ENCODE measurements around the gene SYT17.

SYT17 gene

DNA sequence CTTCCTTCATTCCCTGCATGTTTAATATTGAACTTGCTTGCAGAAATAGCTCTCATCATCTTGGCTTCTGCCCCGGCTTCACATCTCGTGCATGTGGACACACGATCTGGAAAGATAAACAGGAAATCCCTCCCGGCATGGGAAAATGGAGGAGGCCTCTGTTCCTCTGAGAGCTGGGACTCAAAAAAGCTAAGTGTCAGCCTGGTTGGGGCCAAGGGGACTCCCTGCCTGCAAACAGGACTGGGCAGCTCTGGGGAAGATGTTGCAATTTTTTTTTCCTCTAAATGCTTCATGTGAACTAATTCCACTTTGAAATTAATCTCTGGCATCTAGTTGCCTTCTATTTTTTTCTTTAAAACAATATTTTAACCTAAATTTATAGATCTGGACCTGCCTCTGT lies 29.4 kb upstream of the SYT17 start:
- DNase-seq (ENCODE audit: low read depth in 3 of 3) = no peak

DNA sequence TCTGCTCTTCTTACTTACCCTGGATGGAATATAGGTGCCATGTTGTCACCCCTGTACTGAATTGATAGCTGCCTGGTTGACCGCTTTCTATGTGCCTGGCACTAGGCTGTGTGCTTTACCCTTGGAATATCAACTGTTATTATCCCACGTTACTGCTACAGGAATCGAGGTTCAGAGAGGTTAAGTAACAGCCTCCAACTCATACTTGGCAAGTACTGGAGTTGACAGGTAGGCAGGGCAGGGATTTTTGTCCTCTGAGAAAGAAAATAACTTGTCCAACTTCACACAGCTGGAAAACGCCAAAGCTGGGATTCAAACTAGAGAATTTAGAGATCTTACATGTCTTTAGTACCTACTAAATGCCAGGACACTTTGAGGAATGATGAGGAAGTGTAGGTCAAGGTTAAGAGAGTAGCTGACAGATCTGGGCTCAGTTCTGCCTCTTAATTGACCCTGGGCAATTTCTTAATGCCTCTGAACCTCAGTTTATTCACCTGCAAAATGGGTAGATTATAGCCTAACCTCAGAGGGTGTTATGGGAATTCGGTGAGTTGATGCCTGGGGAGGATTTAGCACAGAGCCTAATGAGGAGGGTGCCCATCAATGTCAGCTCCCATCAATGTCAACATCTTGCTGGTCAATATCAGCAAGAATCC lies 28.5 kb upstream of the SYT17 start:
- no peak for DNase-seq (ENCODE audit: low read depth in 3 of 3)

- DNase-seq (ENCODE audit: low read depth in 3 of 3) = no peak
Measured at GRCh38 chr16:19140396-19140795, 27.6 kb upstream of the SYT17 start.

GRCh38 chr16:19142939-19143598 lies 25.0 kb upstream of the SYT17 start:
- no peak for DNase-seq (ENCODE audit: low read depth in 3 of 3)

DNA sequence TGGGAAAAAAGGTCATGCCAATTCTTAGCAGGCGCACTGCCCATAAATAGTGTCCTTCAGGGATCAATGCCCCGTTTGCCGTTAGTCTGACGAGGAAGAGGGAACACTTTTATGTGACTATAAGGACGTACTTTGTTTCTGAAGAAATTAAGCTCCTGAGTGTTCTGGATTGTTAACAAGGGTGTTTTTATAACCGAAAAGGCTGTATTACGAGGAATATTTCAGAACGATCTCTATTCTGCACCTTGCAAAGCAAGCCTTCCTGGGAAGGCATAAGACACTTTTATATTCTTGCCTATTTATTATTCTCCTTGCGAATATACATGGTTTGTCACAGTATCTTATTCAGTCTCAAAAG lies 24.5 kb upstream of the SYT17 start:
- no peak for DNase-seq (ENCODE audit: low read depth in 3 of 3)

DNA sequence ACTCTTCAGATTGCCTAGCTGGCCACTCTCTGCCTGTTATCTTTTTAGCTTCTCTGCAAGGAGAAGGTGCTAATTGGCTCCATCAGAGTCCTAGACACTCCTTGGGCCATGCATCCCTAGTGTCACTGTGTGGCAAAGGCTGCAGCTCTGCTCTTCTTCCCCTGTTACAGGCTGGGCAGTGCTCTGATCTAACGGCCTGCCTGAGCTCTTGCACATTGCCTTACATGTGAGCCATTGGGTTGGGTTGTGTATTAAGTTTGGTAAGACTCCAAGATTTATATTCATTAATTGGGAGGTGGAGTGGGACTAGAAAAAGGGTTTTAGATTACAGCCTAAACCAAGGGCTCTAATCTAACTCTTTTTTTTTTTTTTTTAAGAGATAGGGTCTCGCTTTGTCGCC lies 23.0 kb upstream of the SYT17 start:
- DNase-seq (ENCODE audit: low read depth in 3 of 3) = no peak

DNA sequence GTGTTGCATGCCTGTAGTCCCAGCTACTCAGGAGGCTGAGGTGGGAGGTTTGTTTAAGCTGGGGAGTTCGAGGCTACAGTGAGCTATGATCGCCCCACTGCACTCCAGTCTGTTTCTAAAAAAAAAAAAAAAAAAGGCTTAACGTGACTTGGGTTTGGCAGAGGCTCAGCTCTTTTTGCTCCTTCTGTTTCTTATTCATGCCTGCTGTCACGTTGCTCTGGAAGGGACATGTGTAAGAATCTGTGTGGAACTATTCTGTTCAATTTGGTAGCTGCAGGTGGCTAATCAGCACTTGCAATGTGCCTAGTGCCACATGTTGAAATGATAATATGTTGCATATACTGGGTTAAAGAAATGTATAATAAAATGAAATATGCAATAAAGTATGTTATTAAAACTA lies 20.9 kb upstream of the SYT17 start:
- DNase-seq (ENCODE audit: low read depth in 3 of 3) = no peak

DNA sequence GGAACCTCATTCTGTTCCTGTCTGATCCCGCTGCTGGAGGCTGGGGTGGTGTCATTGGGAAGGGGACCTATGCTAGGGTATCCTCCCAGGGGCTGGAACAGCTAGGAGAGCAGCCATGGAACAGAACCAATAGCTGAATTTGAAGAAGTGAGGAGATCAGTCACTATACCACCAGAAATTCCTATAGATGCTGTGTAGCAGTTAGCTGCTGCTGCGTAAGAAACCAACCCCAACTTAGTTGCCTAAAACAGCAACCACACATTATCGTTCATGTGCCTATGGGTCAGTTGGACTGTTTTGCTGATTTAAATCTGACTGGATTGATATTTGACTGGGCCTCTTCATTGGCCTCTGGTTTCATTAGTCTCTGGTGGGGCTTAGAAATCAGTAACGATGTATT lies 20.4 kb upstream of the SYT17 start:
- DNase-seq (ENCODE audit: low read depth in 3 of 3) = no peak

GRCh38 chr16:19148189-19148588 lies 19.9 kb upstream of the SYT17 start:
- no peak for DNase-seq (ENCODE audit: low read depth in 3 of 3)

DNA sequence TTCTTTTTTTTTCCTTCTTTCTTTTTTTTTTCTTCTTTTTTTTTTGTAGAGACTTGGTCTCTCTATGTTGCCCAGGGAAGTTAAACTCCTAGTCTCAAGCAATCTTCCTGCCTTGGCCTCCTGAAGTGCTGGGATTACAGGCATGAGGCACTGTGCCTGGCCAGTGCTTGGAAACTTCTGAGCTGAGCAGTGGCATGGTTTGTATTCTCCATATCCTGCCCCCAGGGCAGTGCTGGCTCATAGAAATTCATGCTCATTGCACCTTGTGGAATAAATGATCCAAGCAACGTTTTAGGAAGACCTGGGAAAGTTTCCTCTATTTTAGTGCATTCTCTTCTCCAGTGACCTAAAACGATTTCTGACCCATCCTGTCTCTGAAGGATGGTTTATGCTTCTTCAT lies 16.7 kb upstream of the SYT17 start:
- DNase-seq (ENCODE audit: low read depth in 3 of 3) = no peak

DNA sequence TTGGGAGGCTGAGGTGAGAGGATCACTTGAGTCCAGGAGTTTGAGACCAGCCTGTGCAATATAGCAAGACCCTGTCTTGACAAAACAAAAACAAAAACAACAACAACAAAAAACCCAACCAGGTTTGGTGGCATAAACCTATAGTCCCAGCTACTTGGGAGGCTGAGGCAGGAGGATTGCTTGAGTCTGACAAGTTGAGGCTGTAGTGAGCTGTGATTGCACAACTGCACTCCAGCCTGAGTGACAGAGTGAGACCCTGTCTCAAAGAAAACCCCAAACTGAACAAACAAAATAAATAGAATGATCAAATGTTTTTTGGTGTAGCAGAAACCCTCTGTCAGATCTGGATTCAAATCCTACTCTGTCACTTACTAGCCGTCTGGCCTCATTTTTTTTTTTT lies 16.0 kb upstream of the SYT17 start:
- no peak for DNase-seq (ENCODE audit: low read depth in 3 of 3)

GRCh38 chr16:19153876-19154275 lies 14.2 kb upstream of the SYT17 start:
- DNase-seq (ENCODE audit: low read depth in 3 of 3) = no peak

DNA sequence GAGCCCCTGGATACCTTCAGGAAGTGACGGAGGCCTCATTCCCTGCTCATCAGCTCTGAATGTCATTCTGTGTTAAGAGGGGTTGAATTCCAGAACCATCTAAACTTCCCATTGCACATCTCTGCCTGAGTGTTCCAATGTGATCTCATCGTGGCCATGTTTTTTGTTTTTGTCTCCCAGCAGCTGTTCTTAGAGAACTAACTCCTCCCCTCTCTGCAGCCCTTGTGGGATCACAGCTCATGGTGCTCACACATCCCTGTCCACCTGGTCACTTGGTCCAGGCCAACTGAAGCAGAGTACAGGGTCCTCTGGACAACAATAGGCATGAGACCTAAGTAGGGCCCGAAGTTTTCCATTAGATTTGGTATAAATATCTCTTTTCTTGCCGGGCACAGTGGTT lies 6.0 kb upstream of the SYT17 start:
- DNase-seq (ENCODE audit: low read depth in 3 of 3) = no peak

DNA sequence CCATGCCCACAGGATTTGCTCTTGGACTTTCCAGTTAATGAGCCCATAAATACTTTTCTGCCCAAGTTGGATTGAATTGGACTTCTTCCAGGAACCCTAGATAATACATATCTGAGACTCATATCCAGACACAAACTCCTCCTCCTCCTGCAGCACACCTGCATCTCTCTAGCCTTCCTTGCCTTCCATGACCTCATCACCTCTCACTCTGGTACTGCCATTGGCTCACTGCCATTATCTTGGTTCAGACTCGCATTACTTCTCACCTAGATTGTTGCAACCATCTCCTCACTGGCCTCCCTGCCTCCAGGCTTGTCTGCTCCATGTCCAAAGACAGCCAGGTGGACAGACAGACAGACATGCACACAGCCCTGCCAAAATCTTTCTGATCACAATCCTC lies 4.8 kb upstream of the SYT17 start:
- no peak for DNase-seq (ENCODE audit: low read depth in 3 of 3)

GRCh38 chr16:19164285-19164684 lies 3.8 kb upstream of the SYT17 start:
- DNase-seq (ENCODE audit: low read depth in 3 of 3) = no peak

GRCh38 chr16:19165101-19165500 lies 2.9 kb upstream of the SYT17 start:
- DNase-seq (ENCODE audit: low read depth in 3 of 3) = no peak

DNA sequence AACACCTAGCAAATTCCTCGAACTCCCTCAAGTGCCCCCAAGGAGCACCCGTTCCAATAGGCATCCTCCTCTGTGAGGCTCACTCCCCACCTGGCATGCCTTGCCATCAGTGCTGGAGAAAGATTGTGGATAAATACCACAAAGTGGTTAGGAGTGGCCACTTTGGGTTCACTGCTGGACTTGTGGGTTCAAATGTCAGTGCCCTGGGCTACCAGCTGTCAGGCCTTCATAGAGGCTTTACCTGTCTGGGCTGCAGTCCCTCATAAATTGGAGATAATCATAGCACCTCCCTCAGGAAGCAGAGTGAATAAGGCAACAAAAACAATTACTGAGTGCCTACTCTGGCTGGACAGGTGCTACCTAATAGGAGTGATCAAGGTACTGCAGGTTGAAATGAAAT lies 1.5 kb upstream of the SYT17 start:
- no peak for DNase-seq (ENCODE audit: low read depth in 3 of 3)

DNA sequence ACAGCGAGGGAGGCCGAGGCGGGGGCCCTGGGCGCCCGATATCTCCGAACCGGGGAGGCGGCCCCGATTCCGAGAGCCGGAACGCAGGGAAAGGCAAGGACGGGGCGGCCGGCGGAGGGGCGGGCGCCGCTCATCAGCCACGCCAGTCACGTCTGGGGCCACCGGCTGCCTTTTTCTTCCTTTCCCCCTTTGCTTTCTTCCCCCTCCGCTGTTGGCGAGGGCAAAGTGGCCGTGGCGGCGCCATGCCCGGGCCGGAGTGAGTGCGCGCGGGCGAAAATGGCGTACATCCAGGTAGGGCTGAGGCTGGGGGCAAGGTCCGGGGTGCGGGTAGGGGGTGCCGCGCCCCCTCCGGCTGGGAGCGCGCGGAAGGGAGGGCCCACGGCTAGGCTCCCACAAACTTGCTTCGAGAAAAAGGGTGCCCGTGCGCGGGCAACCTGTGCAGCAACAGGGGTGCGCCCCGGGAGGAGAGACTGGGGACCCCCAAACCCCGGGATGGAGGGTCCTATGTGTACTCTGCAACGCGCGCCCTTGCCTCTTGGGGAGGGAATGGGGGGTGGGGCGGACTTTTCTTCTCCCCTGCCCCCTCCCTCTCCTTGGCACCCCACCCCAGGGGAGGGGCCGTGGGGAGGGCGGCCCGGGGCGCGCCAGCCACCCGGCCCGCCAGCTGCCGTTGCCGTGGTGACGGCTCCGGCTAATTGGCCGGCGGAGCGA lies 486 bp downstream of the SYT17 start:
- no peak for DNase-seq (ENCODE audit: low read depth in 3 of 3)

GRCh38 chr16:19169082-19169639 lies 1.1 kb downstream of the SYT17 start:
- DNase-seq (ENCODE audit: low read depth in 3 of 3) = no peak

GRCh38 chr16:19170043-19170655 lies 2.1 kb downstream of the SYT17 start:
- DNase-seq (ENCODE audit: low read depth in 3 of 3) = no peak

DNA sequence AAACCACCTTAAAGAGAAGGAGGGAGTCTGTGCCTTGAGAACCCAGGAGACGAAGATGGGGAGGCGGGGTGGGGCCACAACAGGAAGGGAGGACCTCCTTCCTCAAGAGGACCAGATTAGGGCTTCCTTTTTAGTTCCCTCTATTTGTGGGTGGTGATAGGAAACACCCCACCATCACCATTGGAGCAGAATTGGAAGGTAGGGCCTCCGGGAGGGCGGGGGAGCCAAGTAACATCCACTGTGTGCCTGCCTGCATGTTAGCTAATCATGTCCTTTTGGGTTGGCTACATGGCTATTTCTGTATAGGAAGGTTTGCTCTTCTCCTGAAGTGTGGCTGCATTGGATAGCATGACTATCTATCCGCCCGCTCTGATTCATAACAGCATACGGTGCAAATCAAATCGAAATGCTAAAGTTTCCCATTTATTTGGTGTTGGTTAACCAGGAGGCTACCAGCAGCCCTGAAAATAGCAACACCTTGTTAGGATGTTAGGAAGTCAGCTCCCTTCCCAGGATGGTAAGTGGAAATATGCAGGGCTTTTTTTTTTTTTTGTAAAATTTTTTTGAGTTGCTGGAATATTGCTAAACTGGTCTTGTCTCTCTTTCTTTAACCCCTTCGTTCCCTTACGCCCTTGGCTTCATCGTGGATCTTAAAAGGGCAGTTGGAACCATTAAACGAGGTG lies 4.2 kb downstream of the SYT17 start:
- DNase-seq (ENCODE audit: low read depth in 3 of 3) = no peak

GRCh38 chr16:19173059-19173458 lies 5.0 kb downstream of the SYT17 start:
- no peak for DNase-seq (ENCODE audit: low read depth in 3 of 3)

Data from stimulated activated CD4-positive, alpha-beta T cell treated with anti-CD3 and anti-CD28 coated beads, TNF-alpha, amount 100 ng/mL, for 4 hours (primary cell).